ENCODE measurements around the gene RYR1.

Gene RYR1

GRCh38 chr19:38433268-38433733 is at the start of gene RYR1:
Gene RYR1 (plus strand): TSS chr19:38433691. CDS start chr19:38433830, 139 bp downstream.
- H3K4me3 ChIP-seq (ENCODE audit: low read depth, low read length) = peak within 1 kb of the TSS; percentile 51
- DNase-seq (ENCODE audit: low read depth) = no peak

- no peak overlapping the region for H3K4me3 ChIP-seq (ENCODE audit: low read depth, low read length)
- DNase-seq (ENCODE audit: low read depth) = no peak
Observed at GRCh38 chr19:38383743-38384142, 49.7 kb upstream of the RYR1 start.

GRCh38 chr19:38384209-38385027 is 49.1 kb upstream of the RYR1 start:
- no peak for DNase-seq (ENCODE audit: low read depth)
- no peak overlapping the region for H3K4me3 ChIP-seq (ENCODE audit: low read depth, low read length)

GRCh38 chr19:38385057-38385803 is 48.3 kb upstream of the RYR1 start:
- H3K4me3 ChIP-seq (ENCODE audit: low read depth, low read length) = no peak overlapping the region
- no peak for DNase-seq (ENCODE audit: low read depth)

- no peak overlapping the region for H3K4me3 ChIP-seq (ENCODE audit: low read depth, low read length)
- DNase-seq (ENCODE audit: low read depth) = no peak
Observed at GRCh38 chr19:38385804-38386257, 47.7 kb upstream of the RYR1 start.

GRCh38 chr19:38386300-38386970 is 47.1 kb upstream of the RYR1 start:
- no peak overlapping the region for H3K4me3 ChIP-seq (ENCODE audit: low read depth, low read length)
- DNase-seq (ENCODE audit: low read depth) = no peak

DNA sequence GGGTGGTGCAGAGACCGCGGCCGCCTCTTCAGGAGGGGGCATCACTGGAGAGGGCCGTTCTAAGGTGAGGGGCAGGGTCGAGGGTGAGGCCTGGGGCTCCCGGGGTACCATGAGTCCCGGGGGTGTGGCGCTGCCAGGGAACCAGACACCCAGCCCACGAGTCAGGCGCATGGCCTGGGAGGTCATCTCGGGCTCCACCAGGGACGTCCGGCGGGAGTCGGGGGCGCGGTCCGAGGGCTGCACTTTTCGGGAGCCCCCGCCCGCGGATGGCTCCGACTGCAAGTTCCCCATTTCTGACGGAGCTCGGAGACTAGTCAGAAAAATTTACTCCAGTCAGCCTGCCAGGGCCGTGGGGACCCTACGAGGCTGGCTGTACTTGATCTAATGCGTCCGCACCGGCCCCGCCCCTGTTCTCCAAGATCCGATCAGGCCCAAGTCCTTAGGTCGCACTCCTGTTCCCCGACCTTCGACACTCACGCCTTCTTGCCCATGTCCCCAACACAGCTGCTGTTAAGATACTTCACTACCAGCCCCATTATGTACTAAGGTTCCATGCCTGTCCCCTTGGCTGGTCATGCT is 46.4 kb upstream of the RYR1 start:
- DNase-seq (ENCODE audit: low read depth) = no peak

DNA sequence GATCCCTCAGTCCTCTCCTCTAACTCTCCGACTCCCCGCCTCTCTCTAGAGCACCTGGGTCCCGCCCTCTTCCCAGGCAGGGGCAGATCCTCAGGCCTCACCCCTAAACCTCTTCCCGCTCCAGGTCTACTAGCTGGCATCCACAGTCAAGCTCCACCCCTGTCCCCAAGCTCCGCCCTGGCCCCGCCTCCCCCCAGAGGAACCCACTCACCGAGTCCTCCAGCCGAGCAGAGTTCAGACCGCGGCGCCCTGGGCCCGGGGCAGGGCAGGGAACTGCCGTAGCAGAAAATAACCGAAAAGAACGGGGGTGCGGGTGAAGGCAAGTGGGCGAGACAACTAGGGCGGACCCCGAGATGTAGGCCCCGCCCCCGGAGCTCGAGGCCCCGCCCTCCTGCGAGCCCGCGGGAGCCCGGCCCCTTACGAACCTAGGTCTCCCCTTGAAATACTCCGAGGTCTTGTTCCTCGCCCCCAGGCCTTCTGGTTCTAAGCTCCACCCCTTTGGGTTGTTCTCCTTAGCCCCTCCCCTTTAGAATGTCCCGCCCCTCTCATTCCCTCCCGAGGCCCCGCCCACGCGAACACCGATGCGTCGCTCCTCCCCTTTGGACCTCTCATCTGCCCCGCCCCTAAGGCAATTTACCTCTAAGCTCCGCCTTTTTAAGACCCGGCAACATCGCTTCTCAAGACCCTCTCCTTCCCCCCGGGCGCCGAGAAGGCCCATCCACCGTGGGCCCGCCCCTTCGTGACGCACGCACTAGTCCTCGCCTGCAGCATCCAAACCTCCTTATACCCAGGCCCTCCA is 45.7 kb upstream of the RYR1 start, which contains the start of gene GGN:
Gene GGN, minus strand, starts transcription at position 485 of the 799 bp plus-strand sequence. CDS start 773 bp downstream, outside the sequence.
- peak; percentile 81 for DNase-seq (ENCODE audit: low read depth)
- H3K4me3 ChIP-seq (ENCODE audit: low read depth, low read length) = peak within 1 kb of the TSS; percentile 81

More for the DNA sequence above, 46.4 kb upstream of the RYR1 start:
- H3K4me3 ChIP-seq (ENCODE audit: low read depth, low read length) = peak overlapping the region; percentile 81

- no peak for DNase-seq (ENCODE audit: low read depth)
- peak within 1 kb of the TSS; percentile 81 for H3K4me3 ChIP-seq (ENCODE audit: low read depth, low read length)
Observed at GRCh38 chr19:38388349-38389100, 45.0 kb upstream of the RYR1 start, which contains the start of gene SPRED3. Gene SPRED3 (plus strand): TSS chr19:38388697. CDS start chr19:38390303, 1,606 bp downstream.

DNA sequence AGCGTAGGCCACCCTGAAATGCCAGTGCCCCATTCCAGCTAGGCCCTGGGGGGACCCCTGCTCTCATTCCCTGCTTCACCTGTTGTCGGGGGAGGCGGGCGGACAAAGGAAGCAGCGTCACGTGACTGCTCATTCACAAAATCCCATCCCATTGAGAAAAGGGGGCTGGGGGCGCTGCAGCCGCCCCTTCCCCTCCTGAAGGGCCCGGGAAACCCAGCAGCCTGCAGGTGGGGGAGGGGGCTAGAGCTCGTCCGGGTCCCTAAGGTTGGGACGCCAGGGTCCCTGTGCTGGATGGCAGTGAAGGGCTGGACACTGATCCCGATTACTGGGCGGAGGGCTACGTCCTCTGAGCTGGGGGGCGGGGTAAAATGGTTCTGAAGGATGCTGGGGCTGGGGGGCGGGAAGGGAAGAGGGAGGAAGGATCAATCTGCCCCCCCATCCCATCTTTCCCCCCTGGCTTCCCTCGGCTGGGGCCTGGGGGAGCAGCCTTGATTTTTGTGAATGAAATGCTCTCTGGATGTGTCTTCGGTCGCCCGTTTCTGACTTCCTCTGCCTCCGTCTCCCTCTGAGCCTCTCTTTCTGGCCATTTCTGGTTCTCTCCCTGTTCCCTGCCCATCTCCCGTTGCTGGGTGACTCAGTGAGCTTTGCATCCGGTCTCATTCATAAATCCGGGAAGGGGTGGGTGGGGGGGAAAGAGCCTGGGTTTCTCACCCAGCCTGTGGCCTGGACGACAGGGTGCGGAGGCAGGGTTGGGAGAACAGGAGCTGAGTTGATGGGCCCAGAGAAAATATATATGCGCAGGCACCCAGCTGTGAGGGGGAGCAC is 44.2 kb upstream of the RYR1 start:
- peak; percentile 41 for DNase-seq (ENCODE audit: low read depth)
- peak overlapping the region; percentile 81 for H3K4me3 ChIP-seq (ENCODE audit: low read depth, low read length)

- DNase-seq (ENCODE audit: low read depth) = no peak
- peak overlapping the region; percentile 81 for H3K4me3 ChIP-seq (ENCODE audit: low read depth, low read length)
Observed at GRCh38 chr19:38389957-38390924, 43.2 kb upstream of the RYR1 start.

DNA sequence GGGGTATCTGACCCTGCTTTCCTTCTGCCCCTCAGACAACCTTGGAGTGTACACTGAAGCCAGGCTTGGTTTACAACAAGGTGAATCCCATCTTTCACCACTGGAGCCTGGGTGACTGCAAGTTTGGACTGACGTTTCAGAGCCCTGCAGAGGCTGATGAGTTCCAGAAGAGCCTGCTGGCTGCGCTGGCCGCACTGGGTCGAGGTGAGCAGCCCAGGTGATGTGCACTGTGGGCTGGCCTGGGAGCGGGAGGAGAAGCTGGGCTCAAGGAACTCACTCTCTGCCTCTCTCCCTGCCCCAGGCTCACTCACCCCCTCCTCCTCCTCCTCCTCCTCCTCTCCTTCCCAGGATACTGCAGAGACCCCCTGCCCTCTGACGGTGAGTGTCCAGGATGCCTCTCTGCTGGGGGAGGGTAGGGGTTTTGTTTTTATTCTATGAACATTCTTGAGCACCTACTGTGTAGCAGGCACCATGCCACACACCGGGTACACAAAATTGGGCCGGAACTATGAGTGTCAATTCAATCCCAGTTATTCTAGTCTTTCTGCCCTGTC is 41.5 kb upstream of the RYR1 start:
- no peak overlapping the region for H3K4me3 ChIP-seq (ENCODE audit: low read depth, low read length)
- DNase-seq (ENCODE audit: low read depth) = no peak

- no peak for DNase-seq (ENCODE audit: low read depth)
- H3K4me3 ChIP-seq (ENCODE audit: low read depth, low read length) = no peak overlapping the region
Observed at GRCh38 chr19:38392707-38393308, 40.7 kb upstream of the RYR1 start.

DNA sequence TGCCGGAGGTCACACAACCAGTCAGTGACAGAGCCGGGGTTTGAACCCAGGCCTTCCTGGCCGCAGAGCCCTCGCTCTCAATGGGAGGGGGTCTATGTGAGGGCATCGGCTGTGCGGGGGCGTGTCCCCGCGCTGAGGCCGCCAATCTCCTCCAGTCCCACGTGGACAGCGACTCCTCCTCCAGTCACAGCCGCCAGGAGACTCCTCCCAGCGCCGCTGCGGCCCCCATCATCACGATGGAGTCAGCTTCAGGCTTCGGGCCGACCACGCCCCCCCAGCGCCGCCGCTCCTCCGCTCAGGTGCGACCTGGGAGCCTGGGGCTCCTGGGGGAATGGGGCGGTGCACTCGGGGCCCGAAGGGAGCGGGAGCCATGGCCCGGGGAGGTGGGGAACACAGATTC is 39.0 kb upstream of the RYR1 start:
- DNase-seq (ENCODE audit: low read depth) = no peak
- H3K4me3 ChIP-seq (ENCODE audit: low read depth, low read length) = no peak overlapping the region

- no peak for DNase-seq (ENCODE audit: low read depth)
- no peak overlapping the region for H3K4me3 ChIP-seq (ENCODE audit: low read depth, low read length)
Observed at GRCh38 chr19:38395381-38396114, 37.9 kb upstream of the RYR1 start.

Data from skeletal muscle cell (primary cell).